HG03025 (cell line): ENCODE measurements around the gene ARVCF.

Source experiments
- ATAC-seq: cut with Tn5 transposase; IDR thresholded peaks from one replicate; pipeline ENCODE4 v1.9.1; 2021; ENCODE audit warnings: mild to moderate bottlenecking, moderate library complexity; ENCODE audit not compliant: unreplicated experiment, low FRiP score

ARVCF gene

DNA sequence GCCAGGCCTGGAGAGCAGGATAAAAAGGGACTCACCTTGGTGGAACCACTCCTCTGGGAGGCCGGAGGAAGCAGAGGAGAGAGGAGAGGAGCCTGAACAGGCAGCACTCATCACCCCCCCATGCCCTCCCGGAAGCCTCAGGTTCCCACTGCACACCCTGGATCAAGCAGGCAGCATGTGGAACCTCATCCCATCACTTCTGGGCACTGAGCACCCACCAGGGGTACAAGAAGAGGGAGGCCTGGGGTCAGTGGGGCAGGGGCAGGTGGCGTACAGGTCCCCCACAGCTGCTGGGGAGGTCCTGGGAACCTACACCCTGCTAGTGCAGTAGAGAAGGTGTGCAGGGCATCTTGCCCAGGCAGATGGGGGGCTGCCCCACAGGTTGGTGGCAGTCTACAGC, 40.0 kb downstream of the ARVCF start:
- ATAC-seq: no peak

DNA sequence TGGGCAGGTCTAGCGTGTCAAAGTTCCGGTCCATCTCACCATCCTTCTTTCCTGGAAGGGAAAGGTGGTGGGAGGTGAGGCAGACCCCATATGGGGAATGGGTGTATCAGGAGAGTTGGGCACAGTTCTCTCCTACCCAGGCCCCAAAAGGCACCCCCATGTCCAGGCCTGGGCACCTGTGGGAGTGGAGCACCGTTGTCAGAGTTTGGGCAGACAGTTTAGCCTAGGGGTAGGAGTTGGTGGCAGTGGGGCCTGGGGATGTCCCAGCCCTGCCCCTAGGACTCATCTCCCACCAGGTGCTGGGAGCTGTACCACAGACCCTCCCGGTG, 41.0 kb downstream of the ARVCF start:
- ATAC-seq: no peak

DNA sequence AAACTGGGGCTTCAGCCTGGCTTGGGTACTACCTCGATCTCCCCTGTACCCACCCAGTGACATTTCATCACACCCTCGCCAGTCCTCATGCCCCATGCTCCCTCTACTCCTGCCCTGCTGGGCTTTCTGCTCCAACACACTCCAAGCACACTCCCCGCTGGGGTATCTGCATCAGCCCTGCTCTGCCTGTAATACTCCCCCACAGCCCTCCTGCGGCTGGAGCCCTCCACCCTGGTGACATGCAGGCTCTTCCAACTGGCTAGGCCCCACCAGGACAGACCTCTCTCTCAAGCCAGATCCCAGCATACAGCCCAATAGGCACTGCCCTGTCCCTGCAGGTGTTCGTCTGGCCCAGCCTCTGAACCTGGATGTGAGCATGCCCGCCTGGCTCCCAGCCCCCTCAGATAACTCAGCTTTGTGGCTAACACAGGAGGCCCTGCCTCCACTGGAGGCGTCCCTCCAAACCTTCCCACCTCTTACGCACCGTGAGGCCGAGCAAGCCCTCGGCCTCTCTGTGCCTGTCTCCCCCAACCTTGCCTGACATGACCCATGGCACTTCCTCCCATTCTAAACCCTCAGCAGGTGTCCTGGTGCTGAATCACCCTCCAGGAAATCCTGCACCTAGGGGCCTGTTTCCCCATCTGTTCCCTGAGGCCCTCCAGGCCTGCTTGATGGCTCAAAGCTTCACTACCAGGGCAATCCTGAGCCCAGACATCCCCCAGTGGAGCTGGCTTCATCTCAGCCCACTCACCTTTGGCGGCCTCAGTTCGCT, 41.5 kb downstream of the ARVCF start:
- ATAC-seq: no peak

DNA sequence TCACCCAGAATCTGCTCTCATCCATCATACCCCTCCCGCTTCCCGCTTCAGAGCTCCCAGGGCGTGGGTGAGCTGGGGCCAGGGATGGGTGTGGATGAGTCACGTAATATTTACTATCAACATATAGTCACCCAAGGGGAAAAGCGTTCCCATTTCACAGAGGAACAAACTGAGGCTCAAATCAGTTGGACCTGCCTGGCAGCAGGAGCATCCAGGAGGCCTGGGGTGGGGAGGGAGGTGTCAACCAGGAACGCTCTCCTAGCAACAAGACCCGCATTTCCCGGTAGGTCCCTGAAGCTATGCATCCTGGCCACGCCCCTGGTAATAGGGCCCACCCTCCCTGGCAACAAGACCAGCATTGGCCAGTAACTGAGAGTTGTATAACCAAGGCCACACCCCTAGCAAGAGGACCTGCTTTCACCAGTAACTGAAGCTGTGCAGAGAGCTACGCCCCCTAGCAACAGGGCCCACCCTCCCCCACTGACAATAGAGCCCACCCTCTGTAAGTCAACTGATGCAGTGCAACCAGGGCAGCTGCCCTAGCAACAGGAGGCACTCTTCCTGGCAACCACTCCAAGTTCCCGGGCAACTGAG, 42.3 kb downstream of the ARVCF start:
- ATAC-seq: no peak

DNA sequence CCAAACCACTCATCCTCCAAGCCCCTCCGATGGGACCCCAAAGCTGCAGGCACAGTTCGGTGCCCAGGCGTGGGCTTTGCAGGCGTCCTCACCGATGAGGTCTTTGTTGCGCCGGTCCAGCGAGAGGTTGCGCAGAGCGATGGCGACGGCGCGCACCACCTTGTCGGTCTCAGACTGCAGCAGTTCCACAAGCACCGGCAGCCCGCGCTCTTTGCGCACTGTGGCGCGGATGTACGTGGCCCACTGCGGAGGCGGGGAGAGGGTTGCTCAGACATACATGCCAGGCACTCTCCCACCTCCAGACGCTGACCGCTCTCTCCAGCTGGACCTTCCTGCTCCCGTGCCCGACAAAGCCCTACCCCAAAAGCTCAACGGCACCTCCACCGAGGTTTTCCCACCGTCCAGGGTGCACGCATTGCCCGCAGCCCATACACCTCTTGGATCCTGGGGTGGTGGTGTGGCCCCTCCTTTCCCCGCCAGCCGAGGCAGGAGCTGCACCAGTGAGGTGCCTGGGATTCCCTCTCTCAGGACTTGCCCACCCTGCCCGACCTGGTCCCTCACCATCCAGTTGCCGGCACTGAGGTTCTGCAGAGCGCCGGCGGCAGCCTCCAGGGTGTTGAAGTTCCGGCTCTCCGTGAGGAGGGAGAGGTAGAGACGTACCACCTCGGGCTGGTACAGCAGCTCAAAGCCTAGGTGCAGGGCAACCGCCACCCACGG, 42.9 kb downstream of the ARVCF start:
- ATAC-seq: no peak

DNA sequence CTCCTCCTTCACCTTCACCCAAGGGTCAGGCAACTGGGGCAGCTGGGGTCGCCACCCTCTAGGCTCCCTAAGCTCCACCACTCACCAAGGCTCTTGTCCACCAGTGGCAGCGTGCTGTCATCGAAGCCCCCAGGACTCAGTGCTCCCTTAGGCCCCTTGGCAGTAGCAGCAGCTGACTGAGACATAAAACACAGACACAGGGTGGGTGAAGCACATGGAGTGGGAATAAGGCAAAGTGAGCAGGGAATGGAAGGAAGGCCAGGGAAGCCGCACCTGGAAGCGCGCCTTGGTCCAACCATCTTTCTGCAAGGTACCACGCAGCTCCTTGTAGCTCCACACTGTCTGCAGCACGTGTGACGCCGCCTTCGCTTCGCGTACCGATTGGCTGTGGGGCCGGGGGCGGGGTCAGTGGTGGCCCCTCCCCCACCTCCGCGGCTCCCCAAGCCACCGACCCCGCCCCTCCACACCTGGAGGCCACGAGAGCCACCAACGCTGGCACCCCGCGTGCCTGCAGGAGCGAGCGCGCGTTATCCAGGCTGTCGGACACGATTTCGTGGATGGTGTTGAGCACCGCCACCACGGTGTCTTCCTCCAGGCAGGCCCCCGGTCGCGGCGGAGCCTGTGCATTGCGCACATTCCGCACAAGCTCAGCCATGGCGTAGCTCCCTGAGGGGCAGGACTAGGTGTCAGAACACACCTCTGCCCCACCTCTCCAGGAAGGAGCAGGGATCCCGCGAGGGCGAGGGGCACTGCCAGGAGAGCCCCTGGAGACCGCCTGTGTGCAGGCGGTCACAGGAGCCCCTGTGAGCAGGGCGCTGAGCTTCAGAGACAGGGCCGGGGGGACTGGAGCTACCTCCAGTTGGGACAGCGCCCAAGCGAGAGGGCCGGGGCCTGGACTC, 43.7 kb downstream of the ARVCF start:
- no peak for ATAC-seq

- ATAC-seq: no peak
These were observed 44.4 kb downstream of the ARVCF start for GRCh38 chr22:19972251-19972650.

- ATAC-seq: no peak
These were observed 45.1 kb downstream of the ARVCF start for GRCh38 chr22:19971276-19972124.

- no peak for ATAC-seq
These were observed 45.9 kb downstream of the ARVCF start for GRCh38 chr22:19970479-19971275.

- ATAC-seq: no peak
These were observed 46.6 kb downstream of the ARVCF start for GRCh38 chr22:19970031-19970478.

DNA sequence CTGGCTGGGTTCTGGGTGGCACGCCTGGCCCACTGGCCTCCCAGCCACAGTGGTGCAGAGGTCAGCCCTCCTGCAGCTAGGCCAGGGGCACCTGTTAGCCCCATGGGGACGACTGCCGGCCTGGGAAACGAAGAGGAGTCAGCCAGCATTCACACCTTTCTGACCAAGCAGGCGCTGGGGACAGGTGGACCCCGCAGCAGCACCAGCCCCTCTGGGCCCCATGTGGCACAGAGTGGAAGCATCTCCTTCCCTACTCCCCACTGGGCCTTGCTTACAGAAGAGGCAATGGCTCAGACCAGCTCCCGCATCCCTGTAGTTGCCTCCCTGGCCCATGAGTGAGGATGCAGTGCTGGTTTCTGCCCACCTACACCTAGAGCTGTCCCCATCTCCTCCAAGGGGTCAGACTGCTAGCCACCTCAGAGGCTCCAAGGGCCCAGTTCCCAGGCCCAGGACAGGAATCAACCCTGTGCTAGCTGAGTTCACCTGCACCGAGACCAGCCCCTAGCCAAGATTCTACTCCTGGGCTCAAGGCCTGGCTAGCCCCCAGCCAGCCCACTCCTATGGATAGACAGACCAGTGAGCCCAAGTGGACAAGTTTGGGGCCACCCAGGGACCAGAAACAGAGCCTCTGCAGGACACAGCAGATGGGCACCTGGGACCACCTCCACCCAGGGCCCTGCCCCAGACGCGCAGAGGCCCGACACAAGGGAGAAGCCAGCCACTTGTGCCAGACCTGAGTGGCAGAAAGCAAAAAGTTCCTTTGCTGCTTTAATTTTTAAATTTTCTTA, 47.3 kb downstream of the ARVCF start:
- no peak for ATAC-seq

- ATAC-seq: no peak
These were observed 48.2 kb downstream of the ARVCF start for GRCh38 chr22:19968450-19968891.

DNA sequence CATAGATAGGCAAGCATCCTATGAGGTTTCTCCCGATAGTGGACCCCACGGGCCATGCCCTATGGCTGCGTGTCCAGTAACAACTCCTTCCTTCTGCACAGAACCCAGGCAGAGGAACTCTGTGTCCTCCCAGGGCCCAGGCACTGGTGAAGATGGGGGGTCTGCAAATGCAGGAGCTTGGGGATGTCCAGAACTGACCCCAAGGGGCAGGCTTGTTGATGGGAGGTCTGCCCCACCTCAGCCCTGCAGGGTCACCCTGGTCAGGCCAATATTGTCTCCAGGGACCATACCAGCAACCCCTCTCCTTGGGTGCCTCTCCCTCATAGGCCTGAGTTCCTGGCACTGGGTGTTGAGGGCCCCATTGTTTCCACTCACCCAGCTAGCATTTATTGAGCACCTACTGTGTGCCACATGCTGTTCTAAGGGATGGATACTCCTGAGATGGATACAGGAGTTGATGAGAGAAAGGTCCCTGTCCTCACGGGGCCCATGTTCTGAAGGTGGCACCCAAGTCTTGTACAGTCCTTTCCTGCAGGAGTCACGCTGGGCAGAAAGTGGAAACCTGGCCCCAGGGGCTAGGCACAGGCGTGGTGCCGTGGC, 48.7 kb downstream of the ARVCF start:
- ATAC-seq: no peak

DNA sequence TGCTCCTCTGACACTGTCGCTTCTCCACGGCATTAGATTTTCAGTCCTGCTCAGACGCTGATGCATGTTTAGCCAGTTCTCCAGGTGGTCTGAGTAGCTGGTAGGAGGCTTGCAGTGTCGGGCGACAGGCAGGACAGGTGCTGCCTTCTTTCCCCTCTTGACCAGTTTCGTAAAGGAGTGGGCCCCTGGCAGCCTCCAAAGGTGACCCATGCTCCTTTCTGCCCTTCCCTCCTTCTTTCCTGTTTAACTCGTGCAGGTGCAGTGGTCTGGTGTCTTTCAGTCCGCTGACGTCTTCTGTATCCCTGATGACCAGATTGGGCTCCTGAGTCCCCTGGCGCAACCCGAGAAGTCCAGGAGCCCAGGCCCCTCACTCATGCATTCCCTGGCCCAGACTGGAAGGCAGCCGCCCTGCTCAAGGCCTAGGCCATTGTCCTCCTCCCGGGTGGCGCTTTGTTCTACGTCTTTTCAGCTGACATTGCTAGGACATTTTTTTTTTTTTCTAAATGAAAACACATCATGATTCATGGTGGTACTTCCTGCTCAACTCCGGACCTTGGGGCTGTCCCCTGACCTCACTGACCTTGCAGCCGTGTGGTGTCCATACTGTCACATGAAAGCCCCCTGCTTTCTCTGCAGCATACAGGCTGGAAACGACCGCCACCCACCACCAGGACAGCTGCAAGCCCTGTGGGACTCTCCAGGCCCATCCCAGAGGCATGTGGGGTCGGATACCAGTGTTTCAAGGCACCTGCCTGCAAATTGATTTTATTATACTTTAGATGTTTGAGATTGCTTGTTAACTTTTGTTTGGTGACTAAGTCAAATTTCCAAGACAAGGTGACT, 49.5 kb downstream of the ARVCF start:
- ATAC-seq: no peak

- no peak for ATAC-seq
These were observed 50.6 kb downstream of the ARVCF start for GRCh38 chr22:19965771-19966709.
